SK-N-SH treated with all-trans-retinoic acid at 6 μM for 48 hours (cell line): Measurements from ENCODE around the gene NUDT2.

Source experiments
- ATAC-seq: fragments of 200-7000 bp; cut with Tn5 transposase; 3 replicates; pipeline ENCODE4 v1.9.1; 2020; ENCODE audit warnings: mild to moderate bottlenecking, moderate library complexity
- ARNTL ChIP-seq: fragments of 450-650 bp; formaldehyde crosslinking; IDR thresholded peaks from 2 replicates; pipeline ENCODE4 v1.5.0; 2020; ENCODE audit warnings: low read depth, mild to moderate bottlenecking, moderate library complexity, borderline replicate concordance
- BACH2 ChIP-seq: fragments of 250-450 bp; sonication (Bioruptor Pico); IDR thresholded peaks from 2 replicates; pipeline ENCODE4 v1.9.0; 2021; ENCODE audit warnings: mild to moderate bottlenecking, borderline replicate concordance
- CREB5 ChIP-seq: fragments of 250-450 bp; sonication (Bioruptor Pico); IDR thresholded peaks from 2 replicates; pipeline ENCODE4 v1.5.1; 2020; ENCODE audit warnings: low read depth, mild to moderate bottlenecking, moderate library complexity
- CSRNP3 ChIP-seq: fragments of 250-450 bp; sonication (Bioruptor Pico); IDR thresholded peaks from 2 replicates; pipeline ENCODE4 v1.5.1; 2021; ENCODE audit warnings: mild to moderate bottlenecking, moderate library complexity
- ESRRG ChIP-seq: fragments of 250-450 bp; sonication (Bioruptor Pico); IDR thresholded peaks from 2 replicates; pipeline ENCODE4 v1.6.1; 2021; ENCODE audit warnings: mild to moderate bottlenecking
- GLIS3 ChIP-seq: fragments of 250-450 bp; sonication (Bioruptor Pico); IDR thresholded peaks from 2 replicates; pipeline ENCODE4 v1.5.0; 2020; ENCODE audit warnings: mild to moderate bottlenecking, moderate library complexity
- ISL1 ChIP-seq: fragments of 250-450 bp; sonication (Bioruptor Pico); IDR thresholded peaks from 2 replicates; pipeline ENCODE4 v2.1.2; 2022; ENCODE audit warnings: mild to moderate bottlenecking, moderate library complexity
- PATZ1 ChIP-seq: fragments of 250-450 bp; sonication (Bioruptor Pico); IDR thresholded peaks from 2 replicates; pipeline ENCODE4 v1.8.0; 2020; ENCODE audit warnings: mild to moderate bottlenecking, moderate library complexity, borderline replicate concordance
- PPARA ChIP-seq: fragments of 250-450 bp; sonication (Bioruptor Pico); IDR thresholded peaks from 2 replicates; pipeline ENCODE4 v1.5.0; 2020; ENCODE audit warnings: mild to moderate bottlenecking, borderline replicate concordance
- RARB ChIP-seq: fragments of 250-450 bp; sonication (Bioruptor Pico); IDR thresholded peaks from 2 replicates; pipeline ENCODE4 v1.8.0; 2021; ENCODE audit warnings: mild to moderate bottlenecking, moderate library complexity
- SNAI2 ChIP-seq: fragments of 250-450 bp; sonication (Bioruptor Pico); IDR thresholded peaks from 2 replicates; pipeline ENCODE4 v1.5.0; 2020; ENCODE audit warnings: mild to moderate bottlenecking, moderate library complexity
- TCF4 ChIP-seq: fragments of 250-450 bp; sonication (Bioruptor Pico); IDR thresholded peaks from 2 replicates; pipeline ENCODE4 v1.8.0; 2021; ENCODE audit warnings: mild to moderate bottlenecking, moderate library complexity, borderline replicate concordance
- ZFP3 ChIP-seq: fragments of 250-450 bp; sonication (Bioruptor Pico); IDR thresholded peaks from 2 replicates; pipeline ENCODE4 v1.5.0; 2020; ENCODE audit warnings: mild to moderate bottlenecking, moderate library complexity
- ZFP30 ChIP-seq: fragments of 450-650 bp; formaldehyde crosslinking; IDR thresholded peaks from 2 replicates; pipeline ENCODE4 v1.5.0; 2022; ENCODE audit warnings: mild to moderate bottlenecking, moderate library complexity
- ZNF565 ChIP-seq: fragments of 450-650 bp; formaldehyde crosslinking; conservative IDR thresholded peaks from 2 replicates; pipeline ENCODE4 v1.5.0; 2020; ENCODE audit warnings: low read depth, mild to moderate bottlenecking, moderate library complexity
- ZNF70 ChIP-seq: fragments of 450-650 bp; formaldehyde crosslinking; IDR thresholded peaks from 2 replicates; pipeline ENCODE4 v1.5.0; 2020; ENCODE audit warnings: mild to moderate bottlenecking, moderate library complexity
- ZNF8 ChIP-seq: fragments of 450-650 bp; formaldehyde crosslinking; IDR thresholded peaks from 2 replicates; pipeline ENCODE4 v1.5.0; 2020; ENCODE audit warnings: mild to moderate bottlenecking, moderate library complexity
- TF ChIP-seq, protein P1 (sequence below): fragments of 250-450 bp; sonication (Bioruptor Pico); IDR thresholded peaks from 2 replicates; pipeline ENCODE4 v1.8.0; 2021; ENCODE audit warnings: low read depth, mild to moderate bottlenecking, moderate library complexity, borderline replicate concordance
- TF ChIP-seq, protein P2 (sequence below): fragments of 250-450 bp; sonication (Bioruptor Pico); IDR thresholded peaks from 2 replicates; pipeline ENCODE4 v1.5.0; 2020; ENCODE audit warnings: mild to moderate bottlenecking, moderate library complexity

NUDT2 gene

DNA sequence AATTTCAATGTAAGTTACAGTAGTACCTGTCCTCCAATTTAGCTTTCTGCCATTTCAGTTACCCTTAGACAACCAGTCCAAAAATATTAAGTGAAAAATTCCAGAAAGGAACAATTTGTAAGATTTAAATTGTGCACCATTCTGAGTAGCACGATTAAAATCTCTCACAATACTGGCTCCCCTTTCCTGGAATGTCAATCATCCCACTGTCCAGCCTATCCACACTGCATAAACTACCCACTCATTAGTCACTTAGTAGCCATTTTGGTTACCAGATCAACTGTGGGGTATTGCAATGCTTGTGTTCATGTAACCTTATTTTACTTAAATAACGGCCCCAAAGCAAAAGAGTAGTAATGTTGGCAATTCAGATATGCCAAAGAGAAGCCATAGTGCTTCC is 11.9 kb upstream of the NUDT2 start (continued):
- TF ChIP-seq PATZ1 (CRISPR knock-in tag), result no peak
- TF ChIP-seq, protein P1, sequence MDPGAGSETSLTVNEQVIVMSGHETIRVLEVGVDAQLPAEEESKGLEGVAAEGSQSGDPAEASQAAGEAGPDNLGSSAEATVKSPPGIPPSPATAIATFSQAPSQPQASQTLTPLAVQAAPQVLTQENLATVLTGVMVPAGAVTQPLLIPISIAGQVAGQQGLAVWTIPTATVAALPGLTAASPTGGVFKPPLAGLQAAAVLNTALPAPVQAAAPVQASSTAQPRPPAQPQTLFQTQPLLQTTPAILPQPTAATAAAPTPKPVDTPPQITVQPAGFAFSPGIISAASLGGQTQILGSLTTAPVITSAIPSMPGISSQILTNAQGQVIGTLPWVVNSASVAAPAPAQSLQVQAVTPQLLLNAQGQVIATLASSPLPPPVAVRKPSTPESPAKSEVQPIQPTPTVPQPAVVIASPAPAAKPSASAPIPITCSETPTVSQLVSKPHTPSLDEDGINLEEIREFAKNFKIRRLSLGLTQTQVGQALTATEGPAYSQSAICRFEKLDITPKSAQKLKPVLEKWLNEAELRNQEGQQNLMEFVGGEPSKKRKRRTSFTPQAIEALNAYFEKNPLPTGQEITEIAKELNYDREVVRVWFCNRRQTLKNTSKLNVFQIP, result no peak
- no peak for TF ChIP-seq ZNF70

DNA sequence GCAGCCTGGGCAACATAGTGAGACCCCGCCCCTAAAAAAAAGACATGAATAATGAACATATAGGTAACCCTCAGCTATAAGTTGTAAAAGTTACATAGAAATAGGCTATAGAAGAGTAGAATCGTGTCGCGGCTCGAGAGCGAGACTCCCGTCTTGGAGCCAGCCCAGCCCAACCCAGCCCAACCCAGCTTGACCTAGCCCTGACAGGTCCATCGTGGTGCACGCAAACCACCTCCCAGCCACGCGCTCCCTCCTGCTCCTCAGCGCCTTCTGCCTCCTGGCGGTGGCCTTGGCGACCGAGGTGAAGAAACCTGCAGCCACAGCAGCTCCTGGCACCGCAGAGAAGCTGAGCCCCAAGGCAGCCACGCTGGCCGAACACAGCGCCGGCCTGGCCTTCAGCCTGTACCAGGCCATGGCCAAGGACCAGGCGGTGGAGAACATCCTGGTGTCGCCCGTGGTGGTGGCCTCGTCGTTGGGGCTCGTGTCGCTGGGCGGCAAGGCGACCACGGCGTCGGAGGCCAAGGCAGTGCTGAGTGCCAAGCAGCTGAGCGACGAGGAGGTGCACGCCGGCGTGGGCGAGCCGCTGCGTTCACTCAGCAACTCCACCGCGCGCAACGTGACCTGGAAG is 11.1 kb upstream of the NUDT2 start:
- TF ChIP-seq, protein P1, result no peak
- TF ChIP-seq, protein P2, sequence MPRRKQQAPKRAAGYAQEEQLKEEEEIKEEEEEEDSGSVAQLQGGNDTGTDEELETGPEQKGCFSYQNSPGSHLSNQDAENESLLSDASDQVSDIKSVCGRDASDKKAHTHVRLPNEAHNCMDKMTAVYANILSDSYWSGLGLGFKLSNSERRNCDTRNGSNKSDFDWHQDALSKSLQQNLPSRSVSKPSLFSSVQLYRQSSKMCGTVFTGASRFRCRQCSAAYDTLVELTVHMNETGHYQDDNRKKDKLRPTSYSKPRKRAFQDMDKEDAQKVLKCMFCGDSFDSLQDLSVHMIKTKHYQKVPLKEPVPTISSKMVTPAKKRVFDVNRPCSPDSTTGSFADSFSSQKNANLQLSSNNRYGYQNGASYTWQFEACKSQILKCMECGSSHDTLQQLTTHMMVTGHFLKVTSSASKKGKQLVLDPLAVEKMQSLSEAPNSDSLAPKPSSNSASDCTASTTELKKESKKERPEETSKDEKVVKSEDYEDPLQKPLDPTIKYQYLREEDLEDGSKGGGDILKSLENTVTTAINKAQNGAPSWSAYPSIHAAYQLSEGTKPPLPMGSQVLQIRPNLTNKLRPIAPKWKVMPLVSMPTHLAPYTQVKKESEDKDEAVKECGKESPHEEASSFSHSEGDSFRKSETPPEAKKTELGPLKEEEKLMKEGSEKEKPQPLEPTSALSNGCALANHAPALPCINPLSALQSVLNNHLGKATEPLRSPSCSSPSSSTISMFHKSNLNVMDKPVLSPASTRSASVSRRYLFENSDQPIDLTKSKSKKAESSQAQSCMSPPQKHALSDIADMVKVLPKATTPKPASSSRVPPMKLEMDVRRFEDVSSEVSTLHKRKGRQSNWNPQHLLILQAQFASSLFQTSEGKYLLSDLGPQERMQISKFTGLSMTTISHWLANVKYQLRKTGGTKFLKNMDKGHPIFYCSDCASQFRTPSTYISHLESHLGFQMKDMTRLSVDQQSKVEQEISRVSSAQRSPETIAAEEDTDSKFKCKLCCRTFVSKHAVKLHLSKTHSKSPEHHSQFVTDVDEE (CRISPR knock-in tag), result no peak
- no peak for TF ChIP-seq RARB
- no peak for TF ChIP-seq PATZ1 (CRISPR knock-in tag)
- TF ChIP-seq ZNF8, result no peak
- no peak for TF ChIP-seq TCF4
- no peak for TF ChIP-seq ISL1
- no peak for TF ChIP-seq SNAI2
- no peak for TF ChIP-seq GLIS3 (CRISPR knock-in tag)
- TF ChIP-seq ZFP30 (CRISPR knock-in tag), result no peak
- TF ChIP-seq PPARA (CRISPR knock-in tag), result no peak
- TF ChIP-seq ZNF565, result no peak
- TF ChIP-seq CREB5 (CRISPR knock-in tag), result no peak
- TF ChIP-seq ZFP3 (CRISPR knock-in tag), result no peak
- no peak for TF ChIP-seq ZNF70
- TF ChIP-seq ESRRG (CRISPR knock-in tag), result no peak
- no peak for TF ChIP-seq ARNTL (CRISPR knock-in tag)
- no peak for TF ChIP-seq BACH2
- no peak for ATAC-seq

- no peak for ATAC-seq
- TF ChIP-seq BACH2 (no peak), RARB (no peak), ISL1 (no peak), CSRNP3 (CRISPR knock-in tag) (no peak), ZFP30 (CRISPR knock-in tag) (no peak), ZNF8 (no peak)
These were observed 7.9 kb upstream of the NUDT2 start for GRCh38 chr9:34321451-34321850.
